Dermis microvascular lymphatic vessel endothelial cell (primary cell): ENCODE data around the gene VASN. TPM values are rescaled to one million over a fixed set of nuclear protein-coding genes. Genes with fewer than 3 reads are reported as not detected.
"Not testable (repeated sequence)": the region's sequence is repeated elsewhere in the genome, so short reads cannot be mapped to it uniquely, and the experiment has no call there.

ENCODE experiments used
- DNase-seq, 2 donors: peaks; one replicate each; pipeline versions ENCODE4 v3.0.0 to v3.0.0-alpha.2; 2010; ENCODE audit warnings: low read depth in 2 of 2
- total RNA-seq: library from RNA; depleted of rRNA; stranded (reverse); fragments of >200 nt; gene quantifications from 2 replicates; pipeline ENCODE4 v1.2.1, GENCODE V29; 2014

The VASN gene
- total RNA-seq, 1 donor from 2014 or later = 0.39 TPM

GRCh38 chr16:4383591-4384444 lies 12.2 kb downstream of the VASN start:
- DNase-seq = no peak

- DNase-seq = no peak
Measured at GRCh38 chr16:4384509-4384942, 12.9 kb downstream of the VASN start.

GRCh38 chr16:4385066-4385788 lies 13.6 kb downstream of the VASN start:
- DNase-seq = no peak

GRCh38 chr16:4385789-4386450 lies 14.3 kb downstream of the VASN start:
- DNase-seq = no peak

- no peak for DNase-seq
Measured at GRCh38 chr16:4386451-4386805, 14.8 kb downstream of the VASN start.

GRCh38 chr16:4386951-4387565 lies 15.4 kb downstream of the VASN start:
- DNase-seq = no peak

GRCh38 chr16:4387781-4388180 lies 16.1 kb downstream of the VASN start:
- no peak for DNase-seq

- no peak for DNase-seq
Measured at GRCh38 chr16:4388271-4389021, 16.8 kb downstream of the VASN start.

- DNase-seq = no peak
Measured at GRCh38 chr16:4389051-4389955, 17.7 kb downstream of the VASN start.

GRCh38 chr16:4390266-4391260 lies 18.9 kb downstream of the VASN start:
- no peak for DNase-seq

- no peak for DNase-seq
Measured at GRCh38 chr16:4391631-4392381, 20.2 kb downstream of the VASN start.

- no peak for DNase-seq
Measured at GRCh38 chr16:4392382-4393239, 21.0 kb downstream of the VASN start.

- no peak for DNase-seq
Measured at GRCh38 chr16:4393240-4393600, 21.6 kb downstream of the VASN start.

GRCh38 chr16:4393850-4394249 lies 22.2 kb downstream of the VASN start:
- not testable (repeated sequence) for DNase-seq

GRCh38 chr16:4395055-4395726 lies 23.5 kb downstream of the VASN start:
- no peak for DNase-seq

GRCh38 chr16:4399001-4399730 lies 27.5 kb downstream of the VASN start:
- no peak for DNase-seq
